Stimulated activated CD8-positive, alpha-beta memory T cell treated with anti-CD3 and anti-CD28 coated beads, Interleukin-12 subunit alpha, Interleukin-12 subunit beta, amount 100 ng/mL, for 1 hour (primary cell): ENCODE results near the gene MACROD1.

ENCODE experiments used
- DNase-seq: peaks from one replicate; pipeline ENCODE4 v3.0.0-alpha.2; 2020; ENCODE audit warnings: low read depth

The MACROD1 gene

DNA sequence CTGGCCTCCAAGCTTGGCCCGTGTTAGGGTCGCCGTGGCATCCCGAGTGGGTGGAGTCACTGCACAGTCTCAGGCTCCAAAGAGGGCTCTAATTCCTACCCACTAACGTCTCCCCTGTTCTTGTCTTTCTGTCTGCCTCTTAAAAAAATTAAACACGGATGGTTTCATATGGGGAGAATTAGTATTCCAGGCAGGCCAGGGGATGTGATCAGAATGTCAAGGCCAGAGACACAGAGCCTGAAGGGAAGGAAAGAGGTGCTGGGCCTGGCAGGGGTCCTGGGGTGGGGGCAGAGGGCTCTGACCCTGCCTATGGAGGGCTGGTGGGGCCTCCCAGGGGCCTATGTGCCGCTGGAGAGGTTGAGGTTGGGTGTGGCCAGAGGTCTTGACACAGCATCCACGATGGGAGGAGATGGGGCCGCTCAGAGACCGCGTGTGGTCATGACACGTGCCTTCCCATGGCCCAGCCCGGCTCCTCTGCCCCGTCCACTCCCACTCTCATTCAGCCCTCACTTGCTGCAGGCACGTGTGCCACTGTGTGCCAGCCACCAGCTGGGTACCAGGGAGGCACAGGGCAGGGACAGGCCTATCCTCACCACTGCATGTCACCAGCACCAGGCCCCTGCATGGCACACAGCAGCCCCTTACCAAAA lies 73.7 kb downstream of the MACROD1 start:
- DNase-seq = no peak

DNA sequence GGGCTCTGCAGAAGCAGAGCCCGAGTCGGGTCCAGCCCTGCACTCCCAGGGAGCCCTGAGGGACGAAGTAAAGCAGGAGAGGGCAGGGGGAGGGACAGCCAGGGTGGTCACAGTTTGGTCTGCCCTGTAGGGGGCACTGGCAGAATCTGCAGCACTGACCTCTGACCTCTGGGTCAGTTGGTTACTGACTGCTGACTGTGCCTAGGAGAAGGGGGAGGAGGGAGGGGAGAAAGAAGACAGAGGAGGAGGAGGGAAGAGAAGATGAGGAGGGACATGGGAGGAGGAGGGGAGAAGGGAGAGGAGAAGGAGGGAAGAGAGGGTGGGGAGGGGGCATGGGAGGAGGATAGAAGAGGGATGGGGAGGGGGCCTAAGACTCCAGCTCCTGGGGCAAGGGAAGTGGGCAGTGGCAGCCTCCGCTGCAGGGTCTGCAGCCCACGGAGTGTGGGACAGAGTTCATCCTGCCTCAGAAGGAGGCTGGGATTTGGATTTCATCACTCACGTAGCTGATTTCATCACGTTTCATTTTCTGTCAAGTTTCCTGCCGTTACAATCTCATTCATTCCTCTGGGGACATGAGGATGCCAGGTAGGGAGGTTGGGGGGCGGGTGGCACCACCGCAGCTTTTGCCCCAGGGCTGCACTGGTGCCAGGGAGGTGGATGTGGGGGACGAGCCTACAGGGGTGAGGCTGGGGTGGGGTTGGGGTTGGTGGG lies 75.0 kb downstream of the MACROD1 start:
- DNase-seq = no peak

DNA sequence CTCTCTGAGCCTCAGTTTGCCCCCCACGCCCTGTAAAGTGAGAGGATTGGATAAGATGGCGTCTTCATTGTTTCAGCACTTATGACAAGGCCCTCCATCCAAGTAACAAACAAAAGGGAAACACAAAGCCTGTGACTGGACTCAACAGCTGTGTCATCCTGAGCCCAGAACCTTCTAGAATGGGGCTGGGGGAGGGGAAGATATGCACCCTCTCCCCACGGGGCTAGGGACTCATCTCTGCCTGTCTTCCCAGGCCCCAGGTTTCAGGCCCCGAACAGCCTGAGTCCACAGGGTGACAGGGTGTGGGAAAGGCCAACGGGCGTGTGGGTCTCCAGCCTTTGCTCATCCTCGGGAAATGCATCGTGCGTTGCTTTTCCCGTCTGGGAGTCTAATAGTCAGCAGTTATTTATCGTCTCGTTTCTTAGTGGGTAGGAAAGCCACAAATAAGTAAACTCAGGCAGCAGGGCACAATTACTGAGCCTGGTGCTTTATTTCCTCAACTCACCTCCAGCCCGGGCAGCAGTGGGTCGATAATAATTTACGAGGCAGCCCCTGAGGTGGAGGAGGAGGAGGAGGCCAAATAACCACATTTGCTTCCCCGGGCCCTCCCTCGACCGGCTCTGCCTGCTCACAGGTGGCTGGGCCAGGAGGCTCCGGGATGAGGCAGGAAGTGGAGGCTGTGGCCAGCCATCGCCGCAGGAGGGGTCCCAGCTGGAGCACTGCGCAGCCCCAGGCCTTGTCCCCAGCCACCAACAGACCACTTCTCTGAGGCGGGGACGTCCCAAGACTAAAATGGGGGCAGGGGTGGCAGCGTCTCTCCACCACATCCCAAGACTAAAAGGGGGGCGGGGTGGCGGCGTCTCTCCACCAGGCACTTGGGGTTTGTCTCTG lies 75.8 kb downstream of the MACROD1 start:
- no peak for DNase-seq

DNA sequence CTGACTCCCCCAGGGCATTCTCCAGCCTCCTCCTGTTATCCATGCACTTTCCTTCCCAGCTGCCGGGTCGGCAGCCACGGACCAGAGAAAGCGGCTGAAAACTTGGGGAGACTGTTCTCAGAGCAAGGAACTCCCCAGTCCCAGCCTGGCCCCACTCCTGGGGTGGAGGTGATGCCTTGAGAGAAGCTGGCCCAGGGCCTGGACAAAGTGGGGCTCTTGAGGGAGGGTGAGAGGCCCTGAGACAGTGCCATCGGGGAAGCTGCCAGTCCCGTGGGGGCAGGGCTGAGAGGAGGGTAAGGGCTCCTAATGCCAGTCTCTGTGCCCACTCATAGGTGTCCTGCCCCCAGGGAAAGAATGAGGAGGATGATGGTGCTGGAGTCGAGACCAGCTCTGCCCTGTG lies 76.4 kb downstream of the MACROD1 start:
- no peak for DNase-seq

DNA sequence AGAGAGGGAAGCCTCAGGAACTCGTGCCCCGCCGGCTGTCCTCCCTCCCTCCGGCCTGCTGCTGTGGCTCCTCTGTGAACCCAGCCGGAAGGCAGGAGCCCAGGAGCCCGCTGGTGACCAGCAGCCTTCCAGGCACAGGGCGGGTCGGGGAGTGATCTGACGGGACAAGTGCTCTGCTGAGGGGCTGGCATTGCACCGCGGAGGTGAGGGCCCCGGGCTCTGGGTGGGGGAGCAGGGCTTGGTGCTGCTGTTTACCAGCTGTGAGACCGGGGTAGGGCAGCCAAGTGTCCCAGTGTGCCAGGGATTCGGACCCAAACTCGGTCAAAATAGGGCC lies 76.9 kb downstream of the MACROD1 start:
- DNase-seq = no peak

- DNase-seq = no peak
These were observed 77.5 kb downstream of the MACROD1 start for GRCh38 chr11:64088162-64089026.

DNA sequence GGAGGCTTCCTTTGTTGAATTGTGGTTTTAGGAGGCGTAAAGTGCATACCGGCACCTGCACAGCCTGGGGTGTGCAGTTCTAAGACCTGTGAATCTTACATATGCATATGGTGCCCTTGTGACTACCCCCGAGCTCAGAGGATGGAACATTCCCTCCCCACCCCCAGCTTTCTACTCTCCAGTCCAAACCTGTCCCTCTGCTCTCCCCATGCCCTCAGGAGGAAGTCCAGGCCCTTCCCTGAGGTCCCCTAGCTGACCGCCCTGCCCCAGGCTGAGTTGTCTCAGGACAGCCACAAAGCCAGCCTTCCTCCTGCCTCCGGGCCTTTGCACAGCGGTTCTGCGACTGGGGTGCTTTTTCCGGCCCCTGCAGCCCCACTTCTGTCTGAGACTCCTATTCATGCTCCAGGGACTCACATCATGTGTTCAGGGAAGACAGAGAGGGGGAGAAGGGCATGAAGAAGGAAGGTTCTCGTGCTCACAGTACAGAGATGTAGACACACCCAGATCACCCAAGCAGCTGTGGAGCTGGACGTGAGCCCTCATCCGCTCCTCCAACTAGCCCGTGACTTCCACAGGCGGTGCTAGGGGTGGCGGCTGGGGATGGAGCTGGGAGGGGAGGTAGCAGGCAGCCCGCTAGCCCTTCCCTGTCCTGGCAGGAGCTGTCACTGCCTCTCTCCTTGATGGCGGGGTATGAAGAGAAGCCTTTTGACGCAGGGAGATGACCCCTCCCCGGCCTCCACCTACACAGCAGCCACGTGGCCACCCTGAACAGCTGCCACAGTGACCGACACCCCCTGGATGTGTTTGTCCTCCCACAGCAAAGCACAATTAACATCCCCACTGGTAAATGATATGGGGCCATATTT lies 79.4 kb downstream of the MACROD1 start:
- DNase-seq = no peak

DNA sequence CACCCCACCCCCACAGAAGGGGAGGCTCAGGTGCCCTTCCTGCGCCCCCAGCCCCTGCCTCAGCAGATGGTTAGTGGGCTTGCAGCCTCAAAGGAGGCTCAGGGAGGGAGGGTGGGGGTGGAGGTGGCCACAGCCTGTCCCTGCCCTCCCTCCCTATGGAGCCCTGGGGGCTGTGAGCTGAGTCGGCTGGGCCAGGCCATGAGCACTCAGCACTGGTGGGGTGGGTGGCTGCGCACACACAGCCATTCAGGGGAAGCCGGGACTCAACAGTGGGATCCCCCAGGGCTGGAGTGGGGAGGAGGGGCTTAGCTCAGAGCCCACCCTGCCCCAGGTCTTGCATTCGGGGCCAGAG lies 80.0 kb downstream of the MACROD1 start:
- no peak for DNase-seq

- DNase-seq = no peak
These were observed 80.8 kb downstream of the MACROD1 start for GRCh38 chr11:64084951-64085710.

- no peak for DNase-seq
These were observed 81.6 kb downstream of the MACROD1 start for GRCh38 chr11:64084146-64084950.

DNA sequence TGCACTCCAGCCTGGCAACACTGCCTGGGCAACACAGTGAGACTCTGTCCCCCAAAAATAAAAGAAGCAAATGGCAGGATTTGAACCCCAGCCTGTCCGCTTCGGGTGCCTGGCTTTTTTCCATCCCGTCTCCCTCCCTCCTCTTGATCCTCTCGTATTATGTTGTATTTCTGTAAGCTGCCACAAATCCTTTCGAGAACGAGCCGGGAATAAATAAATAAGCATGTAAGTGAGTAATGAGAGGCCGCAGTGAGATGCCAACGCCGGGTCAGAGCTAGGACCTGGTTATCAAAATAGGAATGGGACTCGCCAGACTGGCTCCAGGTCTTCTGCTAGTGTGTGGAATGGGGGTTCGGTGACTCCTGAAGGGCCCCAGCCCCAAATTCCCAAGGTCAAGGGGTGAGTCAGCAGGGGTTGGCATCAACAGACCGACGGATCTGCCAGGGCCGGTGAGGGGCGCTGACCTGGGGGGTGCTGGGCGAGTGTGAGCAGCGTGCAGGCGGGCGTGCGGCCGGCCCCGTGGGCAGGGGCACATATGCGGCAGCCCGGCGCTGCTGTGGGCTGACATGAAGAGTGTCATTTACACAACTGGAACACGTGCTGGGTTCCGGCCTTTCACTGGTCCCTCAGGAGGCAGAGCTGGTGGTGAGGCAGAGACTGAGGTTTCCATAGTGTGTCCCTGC lies 82.4 kb downstream of the MACROD1 start:
- no peak for DNase-seq

- DNase-seq = no peak
These were observed 84.0 kb downstream of the MACROD1 start for GRCh38 chr11:64081745-64082442.

DNA sequence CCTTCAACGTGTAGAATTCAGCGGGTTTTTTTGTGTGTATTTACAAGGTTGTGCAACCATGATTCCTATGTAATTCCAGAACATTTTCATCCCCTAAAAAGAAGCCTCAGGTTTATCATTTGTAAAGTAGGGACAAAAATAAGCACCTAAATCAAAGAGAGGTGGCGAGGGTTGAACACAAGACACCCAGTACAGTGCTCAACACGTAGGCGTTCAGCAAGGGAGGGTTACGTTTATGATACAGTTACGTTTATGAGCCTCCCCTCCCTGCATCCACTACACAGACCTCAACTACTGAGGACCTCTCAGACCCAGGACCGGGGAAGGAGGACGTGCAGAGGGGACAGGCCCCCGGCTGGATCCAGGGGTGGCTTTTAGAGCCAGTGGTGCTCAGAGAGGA lies 85.5 kb downstream of the MACROD1 start:
- no peak for DNase-seq

- DNase-seq = no peak
These were observed 87.0 kb downstream of the MACROD1 start for GRCh38 chr11:64078905-64079304.

DNA sequence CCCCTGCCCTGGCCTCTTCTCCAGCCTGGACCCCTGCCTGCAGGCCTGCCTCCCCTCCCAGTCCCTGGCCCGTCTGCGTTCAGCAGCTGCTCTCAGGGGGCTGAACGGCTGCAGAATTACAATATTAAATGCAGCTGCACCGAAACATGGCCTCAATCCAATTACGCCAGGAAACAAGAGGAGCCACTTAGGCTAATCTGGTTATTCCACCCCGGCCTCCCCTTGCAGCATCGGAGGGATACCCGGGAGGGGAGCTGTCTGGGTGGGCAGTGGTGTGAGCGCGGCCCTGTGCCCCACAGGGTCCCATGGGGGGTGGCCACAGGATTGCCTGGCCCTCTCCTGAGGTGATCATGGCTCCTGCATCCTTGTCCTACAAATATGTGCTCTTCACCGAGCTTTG lies 87.6 kb downstream of the MACROD1 start:
- DNase-seq = no peak

GRCh38 chr11:64077607-64078006 lies 88.3 kb downstream of the MACROD1 start:
- no peak for DNase-seq

DNA sequence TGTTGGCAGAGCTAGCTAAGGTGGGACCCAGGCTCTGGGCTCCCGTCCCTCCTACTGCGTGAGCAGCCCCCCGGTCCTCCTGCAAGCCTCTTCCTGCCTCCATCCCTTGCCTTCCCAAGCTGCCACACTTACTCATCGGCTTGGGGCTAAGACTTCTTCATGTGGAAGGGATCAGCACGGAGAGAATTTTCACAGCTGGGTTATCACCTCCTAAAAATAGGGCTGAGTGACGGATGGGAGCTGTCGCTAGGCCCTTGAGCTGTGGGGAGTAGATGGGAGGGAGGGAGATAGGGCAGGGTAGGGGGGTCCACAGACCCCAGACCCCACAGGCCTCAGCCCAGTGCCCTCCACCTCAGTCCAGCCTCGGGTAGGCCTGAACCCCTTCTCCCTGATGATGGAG lies 89.2 kb downstream of the MACROD1 start:
- DNase-seq = no peak

DNA sequence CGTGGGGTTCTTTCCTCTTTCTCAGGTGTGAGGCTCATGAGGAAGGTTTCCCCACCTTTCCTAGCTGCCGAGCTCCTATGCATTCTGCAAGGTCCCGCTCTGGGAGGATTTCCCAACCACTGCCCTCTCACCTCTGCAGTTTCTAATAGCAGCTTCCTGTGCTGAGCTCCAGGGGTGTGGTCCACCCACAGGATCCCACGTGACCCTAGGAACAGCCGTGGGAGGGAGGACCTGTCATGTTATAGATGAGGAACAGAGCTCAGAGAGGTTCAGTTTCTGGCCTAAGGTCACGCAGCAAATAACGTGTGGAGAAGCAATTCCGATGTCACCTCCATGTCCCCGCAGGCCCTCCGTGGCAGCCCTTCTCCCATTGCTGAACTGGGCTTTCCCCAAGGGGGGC lies 91.7 kb downstream of the MACROD1 start:
- no peak for DNase-seq
